ENCODE measurements around the gene L2HGDH.

Gene L2HGDH

GRCh38 chr14:50311337-50311971, 575 bp downstream of the L2HGDH start:
- peak overlapping the region; percentile 92 for H3K27ac ChIP-seq
- no peak for TF ChIP-seq ZFX (IDR thresholded peaks at IDR 0.05)
- TF ChIP-seq, protein P1, sequence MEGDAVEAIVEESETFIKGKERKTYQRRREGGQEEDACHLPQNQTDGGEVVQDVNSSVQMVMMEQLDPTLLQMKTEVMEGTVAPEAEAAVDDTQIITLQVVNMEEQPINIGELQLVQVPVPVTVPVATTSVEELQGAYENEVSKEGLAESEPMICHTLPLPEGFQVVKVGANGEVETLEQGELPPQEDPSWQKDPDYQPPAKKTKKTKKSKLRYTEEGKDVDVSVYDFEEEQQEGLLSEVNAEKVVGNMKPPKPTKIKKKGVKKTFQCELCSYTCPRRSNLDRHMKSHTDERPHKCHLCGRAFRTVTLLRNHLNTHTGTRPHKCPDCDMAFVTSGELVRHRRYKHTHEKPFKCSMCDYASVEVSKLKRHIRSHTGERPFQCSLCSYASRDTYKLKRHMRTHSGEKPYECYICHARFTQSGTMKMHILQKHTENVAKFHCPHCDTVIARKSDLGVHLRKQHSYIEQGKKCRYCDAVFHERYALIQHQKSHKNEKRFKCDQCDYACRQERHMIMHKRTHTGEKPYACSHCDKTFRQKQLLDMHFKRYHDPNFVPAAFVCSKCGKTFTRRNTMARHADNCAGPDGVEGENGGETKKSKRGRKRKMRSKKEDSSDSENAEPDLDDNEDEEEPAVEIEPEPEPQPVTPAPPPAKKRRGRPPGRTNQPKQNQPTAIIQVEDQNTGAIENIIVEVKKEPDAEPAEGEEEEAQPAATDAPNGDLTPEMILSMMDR (conservative IDR thresholded peaks at IDR 0.05) = peak; percentile 83

- TF ChIP-seq, protein P1 (conservative IDR thresholded peaks at IDR 0.05) = no peak
- no peak for TF ChIP-seq ZFX (IDR thresholded peaks at IDR 0.05)
- no peak overlapping the region; the same call in 1 of the 2 replicates for H3K27ac ChIP-seq
Observed at GRCh38 chr14:50310445-50310844, 1.6 kb downstream of the L2HGDH start.

DNA sequence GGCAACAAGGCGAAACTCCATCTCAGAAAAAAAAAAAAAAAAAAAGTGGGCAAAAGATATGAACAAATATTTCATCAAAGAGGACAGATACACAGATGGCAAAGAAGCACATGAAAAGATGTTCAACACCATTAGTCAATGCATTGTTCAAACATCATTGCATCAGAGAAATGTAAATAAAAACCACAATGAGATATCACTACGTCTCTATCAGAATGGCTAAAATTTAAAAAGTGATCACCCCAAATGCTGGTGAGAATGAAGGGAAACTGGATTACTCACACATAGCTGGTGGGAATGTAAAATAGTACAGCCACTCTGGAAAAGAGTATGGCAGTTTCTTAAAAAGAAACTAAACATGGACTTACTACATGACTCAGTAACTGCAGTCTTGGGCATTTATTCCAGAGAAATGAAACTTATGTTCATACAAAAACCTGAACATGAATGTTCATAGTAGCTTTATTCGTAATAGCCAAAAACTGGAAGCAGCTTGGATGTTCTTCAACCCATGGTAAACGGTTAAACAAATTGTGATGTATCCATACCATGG, 3.6 kb downstream of the L2HGDH start:
- TF ChIP-seq, protein P1 (conservative IDR thresholded peaks at IDR 0.05) = no peak
- TF ChIP-seq ZFX (IDR thresholded peaks at IDR 0.05) = no peak
- no peak overlapping the region for H3K27ac ChIP-seq

DNA sequence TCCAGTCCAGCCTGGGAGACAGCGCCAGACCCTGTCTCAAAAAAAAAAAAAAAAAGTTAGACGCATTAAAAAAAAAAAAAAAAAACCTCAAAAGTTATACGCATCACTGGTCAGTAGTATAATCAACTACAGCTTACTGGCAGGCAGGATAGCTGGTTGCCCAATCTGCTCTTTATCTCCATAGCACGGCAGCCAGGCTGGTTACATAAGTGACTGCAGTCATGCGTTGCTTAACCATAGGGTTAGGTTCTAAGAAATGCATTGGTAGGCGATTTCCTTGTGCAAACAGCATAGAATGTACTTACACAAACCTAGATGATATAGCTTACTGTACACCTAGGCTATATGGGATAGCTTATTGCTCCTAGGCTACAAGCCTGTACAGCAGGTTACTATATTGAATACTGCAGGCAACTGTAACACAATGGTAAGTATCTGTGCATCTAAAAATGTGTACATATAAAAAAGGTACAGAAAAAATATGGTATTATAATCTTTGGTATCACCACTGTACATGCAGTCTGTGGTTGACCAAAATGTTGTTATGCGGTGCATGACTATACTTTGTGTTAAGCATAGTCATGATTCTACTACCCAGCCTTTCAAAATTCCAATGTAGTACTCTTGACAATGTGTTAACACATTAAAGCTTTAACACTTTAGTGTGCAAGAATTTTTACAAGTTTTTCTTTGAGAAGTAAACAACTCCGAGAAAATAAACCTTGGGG, 8.1 kb downstream of the L2HGDH start:
- no peak for TF ChIP-seq ZFX (IDR thresholded peaks at IDR 0.05)
- TF ChIP-seq, protein P1 (conservative IDR thresholded peaks at IDR 0.05) = no peak

DNA sequence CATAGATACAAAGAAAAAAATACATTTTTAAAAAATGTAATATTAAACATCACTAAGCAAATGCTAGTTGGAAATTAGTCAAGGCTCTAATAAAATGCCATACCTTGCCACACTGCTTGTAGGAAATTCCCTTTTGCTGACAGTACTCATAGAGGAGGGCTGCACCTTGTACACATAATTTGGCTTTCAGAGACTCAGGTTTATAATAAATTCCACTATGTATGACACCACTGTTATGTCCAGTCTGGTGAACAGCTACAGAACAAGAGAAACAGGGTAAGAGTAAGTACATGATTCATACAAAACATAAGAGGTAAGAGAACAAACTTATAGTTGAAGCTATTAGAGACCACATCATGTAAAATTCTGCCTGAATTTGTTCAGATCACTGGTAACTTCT, 10.1 kb downstream of the L2HGDH start:
- H3K27ac ChIP-seq = no peak overlapping the region
- TF ChIP-seq, protein P1 (conservative IDR thresholded peaks at IDR 0.05) = no peak
- no peak for TF ChIP-seq ZFX (IDR thresholded peaks at IDR 0.05)

More for the DNA sequence above, 8.1 kb downstream of the L2HGDH start:
- no peak overlapping the region for H3K27ac ChIP-seq

DNA sequence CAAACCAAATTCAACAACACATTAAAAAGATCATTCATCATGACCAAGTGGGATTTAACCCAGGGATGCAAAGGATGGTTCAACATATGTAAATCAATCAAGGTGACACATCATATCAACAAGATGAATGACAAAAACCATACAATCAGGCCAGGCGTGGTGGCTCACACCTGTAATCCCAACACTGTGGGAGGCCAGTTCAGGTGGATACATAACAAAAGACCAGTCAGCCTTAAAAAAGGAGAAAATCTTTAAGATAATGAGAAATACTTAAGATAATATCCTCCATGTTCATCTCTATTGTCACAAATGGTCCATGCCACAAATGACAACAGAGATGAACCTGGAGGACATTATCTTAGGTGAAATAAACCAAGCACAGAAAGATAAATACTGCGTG, 12.4 kb downstream of the L2HGDH start:
- no peak overlapping the region for H3K27ac ChIP-seq
- TF ChIP-seq, protein P1 (conservative IDR thresholded peaks at IDR 0.05) = no peak
- no peak for TF ChIP-seq ZFX (IDR thresholded peaks at IDR 0.05)

- TF ChIP-seq ZFX (IDR thresholded peaks at IDR 0.05) = no peak
- TF ChIP-seq, protein P1 (conservative IDR thresholded peaks at IDR 0.05) = no peak
- no peak overlapping the region for H3K27ac ChIP-seq
Observed at GRCh38 chr14:50290306-50290705, 21.7 kb downstream of the L2HGDH start.
